Hepatocyte (in vitro differentiated cells): ENCODE results near the gene AGBL5. TPM values are rescaled to one million over a fixed set of nuclear protein-coding genes. Genes with fewer than 3 reads are reported as not detected.

ENCODE experiments used
- DNase-seq: peaks from one replicate; pipeline ENCODE4 v3.0.0-alpha.2; 2016; ENCODE audit warnings: low spot score
- H2AFZ ChIP-seq: fragments of 200-600 bp; sonication (generic); 2 replicates; pipeline ENCODE4 v1.6.0; 2016; ENCODE audit warnings: antibody characterized with exemption, mild to moderate bottlenecking
- H3K27ac ChIP-seq: fragments of 200-600 bp; sonication (generic); 2 replicates; pipeline ENCODE4 v1.5.1; 2016; ENCODE audit warnings: mild to moderate bottlenecking
- H3K27me3 ChIP-seq: fragments of 200-600 bp; sonication (generic); 2 replicates; pipeline ENCODE4 v1.6.1; 2016
- H3K36me3 ChIP-seq: fragments of 200-600 bp; sonication (generic); replicated peaks from 2 replicates; pipeline ENCODE4 v1.5.1; 2016; ENCODE audit warnings: low read depth; ENCODE audit not compliant: insufficient read depth
- H3K4me1 ChIP-seq: fragments of 200-600 bp; sonication (generic); 2 replicates; pipeline ENCODE4 v1.5.1; 2016; ENCODE audit warnings: mild to moderate bottlenecking, moderate library complexity; ENCODE audit not compliant: insufficient read depth
- H3K4me2 ChIP-seq: fragments of 200-600 bp; sonication (generic); 2 replicates; pipeline ENCODE4 v1.6.0; 2016
- H3K4me3 ChIP-seq: fragments of 200-600 bp; sonication (generic); 2 replicates; pipeline ENCODE4 v1.5.1; 2016; ENCODE audit warnings: mild to moderate bottlenecking
- H3K79me2 ChIP-seq: fragments of 200-600 bp; sonication (generic); 2 replicates; pipeline ENCODE4 v1.6.0; 2017; ENCODE audit warnings: mild to moderate bottlenecking
- H3K9me2 ChIP-seq: fragments of 200-600 bp; sonication (generic); replicated peaks from 2 replicates; pipeline ENCODE4 v1.6.0; 2017; ENCODE audit warnings: mild to moderate bottlenecking; ENCODE audit not compliant: insufficient read depth
- H3K9me3 ChIP-seq: fragments of 200-600 bp; sonication (generic); 2 replicates; pipeline ENCODE4 v1.5.1; 2016; ENCODE audit warnings: low read depth, mild to moderate bottlenecking
- H4K20me1 ChIP-seq: fragments of 200-600 bp; sonication (generic); 2 replicates; pipeline ENCODE4 v1.6.0; 2016; ENCODE audit warnings: mild to moderate bottlenecking; ENCODE audit not compliant: insufficient read depth, poor library complexity, severe bottlenecking
- EZH2 ChIP-seq: fragments of 200-600 bp; sonication (generic); IDR thresholded peaks from 2 replicates; pipeline ENCODE4 v1.6.1; 2016; ENCODE audit warnings: antibody characterized with exemption, mild to moderate bottlenecking, borderline replicate concordance
- EZH2phosphoT487 ChIP-seq: fragments of 200-600 bp; sonication (generic); IDR thresholded peaks from one replicate; pipeline ENCODE4 v1.6.1; 2018; ENCODE audit warnings: antibody characterized with exemption, mild to moderate bottlenecking, low read depth, moderate library complexity; ENCODE audit not compliant: unreplicated experiment, severe bottlenecking
- WGBS: methylation state at CpG from one replicate; pipeline ENCODE4 v1.1.6; 2016; ENCODE audit warnings: low lambda C conversion rate; ENCODE audit errors: missing lambda C conversion rate; 5-methylcytosine and 5-hydroxymethylcytosine counted together
- polyA plus RNA-seq: library from polyadenylated mRNA; unstranded; fragments of >200 nt; fragmentation: Nextera tagmentation; extraction: Ambion mirVana; gene quantifications from 2 replicates; pipeline ENCODE4 v1.2.1, GENCODE V29; 2016
- total RNA-seq: library from RNA; depleted of rRNA; stranded (reverse); fragments of >200 nt; gene quantifications from 2 replicates; pipeline ENCODE4 v1.2.3, GENCODE V29; 2014
- TF ChIP-seq, protein P1 (sequence below): fragments of 200-600 bp; sonication (generic); IDR thresholded peaks from 2 replicates; pipeline ENCODE4 v1.5.1; 2016; ENCODE audit warnings: antibody characterized with exemption, mild to moderate bottlenecking; ENCODE audit not compliant: poor library complexity

The AGBL5 gene
- total and polyA plus RNA-seq, 2 experiments from 2014 or later, result 12.9 to 20.2 TPM

DNA sequence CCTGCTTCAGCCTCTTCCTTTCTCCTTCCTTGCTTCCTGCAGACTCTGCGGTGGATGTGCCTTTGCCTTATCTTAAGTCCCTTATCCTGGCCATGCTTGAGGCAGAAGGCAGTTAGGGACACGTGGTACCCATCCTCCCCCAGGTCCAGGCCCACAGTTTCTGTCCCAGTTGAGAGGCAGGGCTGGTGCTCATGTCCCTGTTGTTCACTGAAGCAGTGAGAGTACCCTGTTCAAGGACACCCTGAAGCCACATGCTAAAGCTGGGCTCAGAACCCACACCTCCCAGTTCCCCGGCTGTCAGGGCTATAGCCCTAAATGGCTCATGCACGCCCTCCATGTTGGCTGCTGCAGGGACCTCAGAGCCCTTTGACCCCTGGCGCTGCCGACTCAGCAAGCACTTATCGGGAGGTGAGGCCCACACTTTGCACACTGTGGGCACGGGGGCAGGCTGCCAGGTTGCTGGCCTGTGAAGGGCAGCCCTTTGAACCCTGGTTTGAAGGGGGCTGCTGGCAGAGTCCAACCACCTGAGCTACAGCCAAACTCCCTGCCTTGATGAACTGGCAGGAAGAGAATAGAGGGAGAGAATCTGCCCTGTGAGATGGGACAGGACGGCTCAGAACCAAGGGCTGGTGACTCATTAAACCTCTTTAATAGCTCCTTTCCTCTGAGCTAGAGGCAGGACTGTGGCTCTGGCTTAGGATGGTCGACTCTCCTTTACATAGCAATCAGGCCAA is 41.4 kb downstream of the AGBL5 start:
- Histone ChIP-seq H3K4me1 (peaks cover 24% of the 10 kb centered on the region), H3K79me2 (no peaks in the 10 kb centered on the region), H2AFZ (no peak overlapping the region), H3K4me2 (peak overlapping the region; percentile 45), H3K27me3 (no peaks in the 10 kb centered on the region), H3K9me3 (no peaks in the 10 kb centered on the region), H3K36me3 (no peaks in the 10 kb centered on the region), H3K27ac (peak overlapping the region; percentile 57), H3K9me2 (no peaks in the 10 kb centered on the region), H4K20me1 (no peaks in the 10 kb centered on the region), H3K4me3 (no peak overlapping the region)
- WGBS, result 57% methylated on average over 10 of the region's 10 CpGs
- no peak for TF ChIP-seq EZH2phosphoT487
- TF ChIP-seq, protein P1, sequence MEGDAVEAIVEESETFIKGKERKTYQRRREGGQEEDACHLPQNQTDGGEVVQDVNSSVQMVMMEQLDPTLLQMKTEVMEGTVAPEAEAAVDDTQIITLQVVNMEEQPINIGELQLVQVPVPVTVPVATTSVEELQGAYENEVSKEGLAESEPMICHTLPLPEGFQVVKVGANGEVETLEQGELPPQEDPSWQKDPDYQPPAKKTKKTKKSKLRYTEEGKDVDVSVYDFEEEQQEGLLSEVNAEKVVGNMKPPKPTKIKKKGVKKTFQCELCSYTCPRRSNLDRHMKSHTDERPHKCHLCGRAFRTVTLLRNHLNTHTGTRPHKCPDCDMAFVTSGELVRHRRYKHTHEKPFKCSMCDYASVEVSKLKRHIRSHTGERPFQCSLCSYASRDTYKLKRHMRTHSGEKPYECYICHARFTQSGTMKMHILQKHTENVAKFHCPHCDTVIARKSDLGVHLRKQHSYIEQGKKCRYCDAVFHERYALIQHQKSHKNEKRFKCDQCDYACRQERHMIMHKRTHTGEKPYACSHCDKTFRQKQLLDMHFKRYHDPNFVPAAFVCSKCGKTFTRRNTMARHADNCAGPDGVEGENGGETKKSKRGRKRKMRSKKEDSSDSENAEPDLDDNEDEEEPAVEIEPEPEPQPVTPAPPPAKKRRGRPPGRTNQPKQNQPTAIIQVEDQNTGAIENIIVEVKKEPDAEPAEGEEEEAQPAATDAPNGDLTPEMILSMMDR, result no peak
- no peak for TF ChIP-seq EZH2
- DNase-seq, result peak; percentile 62

DNA sequence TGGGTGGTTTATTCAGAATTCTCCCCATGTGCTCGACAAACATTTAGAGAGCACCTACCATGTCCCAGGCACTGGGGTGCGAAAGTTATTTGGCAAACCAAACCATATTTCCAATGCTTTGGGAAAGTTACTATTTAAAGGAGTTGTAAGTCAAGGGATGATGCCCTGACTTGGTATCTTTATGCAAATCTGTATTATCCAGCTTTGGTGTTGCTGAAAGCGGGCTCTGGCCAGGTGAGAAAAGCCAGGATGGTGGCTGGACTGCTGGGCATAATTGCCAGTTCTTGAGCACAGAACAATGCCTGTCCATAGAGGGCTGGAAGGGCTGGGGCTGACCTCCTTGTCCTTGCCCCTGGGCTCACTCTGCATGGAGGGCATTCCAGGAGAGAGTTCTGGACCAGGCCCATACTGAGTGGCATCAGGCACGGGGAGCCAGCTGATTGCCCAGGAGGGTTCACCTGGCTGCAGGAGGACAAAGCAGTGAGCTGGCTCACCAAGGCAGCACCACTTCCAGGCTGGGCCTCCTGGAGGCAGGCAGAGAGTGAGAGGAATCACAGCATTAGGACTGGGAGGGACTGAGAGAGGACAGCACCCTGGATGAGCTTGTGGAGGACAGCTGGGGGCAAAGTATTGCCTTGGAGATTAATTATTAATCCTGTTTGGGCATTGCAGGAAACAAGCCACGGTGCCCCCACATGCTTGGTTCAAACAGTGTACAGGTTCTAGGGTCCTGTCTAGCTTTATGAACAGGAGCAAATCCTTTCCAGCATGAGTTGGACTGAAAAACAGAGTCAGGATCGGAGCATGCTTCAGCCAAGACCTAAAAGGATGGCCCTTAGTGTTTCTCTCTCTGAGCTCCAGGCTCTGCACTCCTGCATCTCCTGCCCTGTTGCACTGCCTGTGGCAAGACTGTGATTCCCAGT is 42.2 kb downstream of the AGBL5 start:
- H3K4me1 ChIP-seq, result peaks cover 24% of the 10 kb centered on the region
- no peaks in the 10 kb centered on the region for H3K36me3 ChIP-seq
- no peaks in the 10 kb centered on the region for H4K20me1 ChIP-seq
- 78% methylated on average over 6 of the region's 6 CpGs for WGBS
- H3K9me3 ChIP-seq, result no peaks in the 10 kb centered on the region
- peak overlapping the region; percentile 57 for H3K27ac ChIP-seq
- no peaks in the 10 kb centered on the region for H3K27me3 ChIP-seq
- TF ChIP-seq, protein P1, result no peak
- TF ChIP-seq EZH2phosphoT487, result no peak
- TF ChIP-seq EZH2, result no peak
- peak overlapping the region; percentile 45 for H3K4me2 ChIP-seq
- DNase-seq, result peak; percentile 45
- H2AFZ ChIP-seq, result no peak overlapping the region
- H3K79me2 ChIP-seq, result no peaks in the 10 kb centered on the region
- no peak overlapping the region for H3K4me3 ChIP-seq
- no peaks in the 10 kb centered on the region for H3K9me2 ChIP-seq

DNA sequence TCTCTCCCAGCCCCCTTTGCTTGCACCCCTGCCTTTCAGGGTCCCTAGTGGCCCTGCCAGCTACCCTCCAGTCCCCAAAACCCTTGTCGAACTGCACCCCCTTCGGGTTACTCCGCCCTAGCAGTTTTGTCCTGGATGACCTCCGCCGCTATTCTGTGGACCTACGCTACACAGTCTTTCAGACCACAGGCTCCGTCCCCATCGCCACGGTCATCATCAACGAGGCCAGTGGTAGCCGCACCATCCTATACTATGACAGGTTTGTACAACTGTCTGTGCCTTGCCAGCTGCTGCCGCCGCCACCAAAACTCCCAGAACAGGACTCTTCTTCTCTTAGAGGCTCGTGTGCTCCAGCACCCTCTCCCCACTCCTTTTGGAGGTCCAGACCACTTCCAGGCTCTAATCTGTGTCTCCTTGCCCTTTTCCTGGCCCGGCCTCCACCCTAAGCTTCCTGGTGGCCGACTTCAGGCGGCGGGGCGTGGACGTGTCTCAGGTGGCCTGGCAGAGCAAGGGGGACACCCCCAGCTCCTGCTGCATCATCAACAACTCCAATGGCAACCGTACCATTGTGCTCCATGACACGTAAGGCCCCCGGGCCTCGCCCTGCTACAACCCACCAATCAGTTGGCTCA is 43.0 kb downstream of the AGBL5 start:
- Histone ChIP-seq H4K20me1 (no peaks in the 10 kb centered on the region), H3K36me3 (no peaks in the 10 kb centered on the region), H3K4me1 (peaks cover 24% of the 10 kb centered on the region), H3K9me3 (no peaks in the 10 kb centered on the region), H3K79me2 (no peaks in the 10 kb centered on the region), H2AFZ (no peak overlapping the region), H3K27me3 (no peaks in the 10 kb centered on the region), H3K4me2 (no peak overlapping the region), H3K4me3 (no peak overlapping the region), H3K9me2 (no peaks in the 10 kb centered on the region), H3K27ac (no peak overlapping the region)
- no peak for TF ChIP-seq EZH2
- TF ChIP-seq, protein P1, result no peak
- no peak for TF ChIP-seq EZH2phosphoT487
- 95% methylated on average over 24 of the region's 24 CpGs for WGBS
- DNase-seq, result no peak
